22Rv1 (cell line): ENCODE results near the gene LSM2.
"Not testable (repeated sequence)": the region's sequence is repeated elsewhere in the genome, so short reads cannot be mapped to it uniquely, and the experiment has no call there.

Source experiments
- ZFX ChIP-seq: fragments of 450-650 bp; IDR thresholded peaks from 2 replicates; pipeline ENCODE4 v1.6.1; 2017; ENCODE audit warnings: antibody characterized with exemption, borderline replicate concordance
- TF ChIP-seq, protein P1 (sequence below): fragments of 450-650 bp; IDR thresholded peaks from 2 replicates; pipeline ENCODE4 v1.5.1; 2017; ENCODE audit warnings: mild to moderate bottlenecking

DNA sequence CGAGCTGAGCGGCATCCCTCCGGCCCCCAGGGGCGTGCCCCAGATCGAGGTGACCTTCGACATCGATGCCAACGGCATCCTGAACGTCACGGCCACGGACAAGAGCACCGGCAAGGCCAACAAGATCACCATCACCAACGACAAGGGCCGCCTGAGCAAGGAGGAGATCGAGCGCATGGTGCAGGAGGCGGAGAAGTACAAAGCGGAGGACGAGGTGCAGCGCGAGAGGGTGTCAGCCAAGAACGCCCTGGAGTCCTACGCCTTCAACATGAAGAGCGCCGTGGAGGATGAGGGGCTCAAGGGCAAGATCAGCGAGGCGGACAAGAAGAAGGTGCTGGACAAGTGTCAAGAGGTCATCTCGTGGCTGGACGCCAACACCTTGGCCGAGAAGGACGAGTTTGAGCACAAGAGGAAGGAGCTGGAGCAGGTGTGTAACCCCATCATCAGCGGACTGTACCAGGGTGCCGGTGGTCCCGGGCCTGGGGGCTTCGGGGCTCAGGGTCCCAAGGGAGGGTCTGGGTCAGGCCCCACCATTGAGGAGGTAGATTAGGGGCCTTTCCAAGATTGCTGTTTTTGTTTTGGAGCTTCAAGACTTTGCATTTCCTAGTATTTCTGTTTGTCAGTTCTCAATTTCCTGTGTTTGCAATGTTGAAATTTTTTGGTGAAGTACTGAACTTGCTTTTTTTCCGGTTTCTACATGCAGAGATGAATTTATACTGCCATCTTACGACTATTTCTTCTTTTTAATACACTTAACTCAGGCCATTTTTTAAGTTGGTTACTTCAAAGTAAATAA, 10.6 kb upstream of the LSM2 start:
- TF ChIP-seq, protein P1, sequence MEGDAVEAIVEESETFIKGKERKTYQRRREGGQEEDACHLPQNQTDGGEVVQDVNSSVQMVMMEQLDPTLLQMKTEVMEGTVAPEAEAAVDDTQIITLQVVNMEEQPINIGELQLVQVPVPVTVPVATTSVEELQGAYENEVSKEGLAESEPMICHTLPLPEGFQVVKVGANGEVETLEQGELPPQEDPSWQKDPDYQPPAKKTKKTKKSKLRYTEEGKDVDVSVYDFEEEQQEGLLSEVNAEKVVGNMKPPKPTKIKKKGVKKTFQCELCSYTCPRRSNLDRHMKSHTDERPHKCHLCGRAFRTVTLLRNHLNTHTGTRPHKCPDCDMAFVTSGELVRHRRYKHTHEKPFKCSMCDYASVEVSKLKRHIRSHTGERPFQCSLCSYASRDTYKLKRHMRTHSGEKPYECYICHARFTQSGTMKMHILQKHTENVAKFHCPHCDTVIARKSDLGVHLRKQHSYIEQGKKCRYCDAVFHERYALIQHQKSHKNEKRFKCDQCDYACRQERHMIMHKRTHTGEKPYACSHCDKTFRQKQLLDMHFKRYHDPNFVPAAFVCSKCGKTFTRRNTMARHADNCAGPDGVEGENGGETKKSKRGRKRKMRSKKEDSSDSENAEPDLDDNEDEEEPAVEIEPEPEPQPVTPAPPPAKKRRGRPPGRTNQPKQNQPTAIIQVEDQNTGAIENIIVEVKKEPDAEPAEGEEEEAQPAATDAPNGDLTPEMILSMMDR = not testable (repeated sequence)
- TF ChIP-seq ZFX = not testable (repeated sequence)
